PFSK-1 (cell line): ENCODE data around the gene SFT2D1.

Source experiments
- FOXP2 ChIP-seq: optimal IDR thresholded peaks from 2 replicates; pipeline ENCODE3; 2011; ENCODE audit warnings: borderline replicate concordance, control low read depth, inconsistent platforms; ENCODE audit not compliant: insufficient read depth; ENCODE audit errors: extremely low read length, extremely low read depth
- POLR2AphosphoS5 ChIP-seq: IDR thresholded peaks from 2 replicates; pipeline ENCODE4 v1.6.1; 2012; ENCODE audit warnings: low read depth, mild to moderate bottlenecking, control low read depth, low read length, moderate library complexity
- SIN3A ChIP-seq: IDR thresholded peaks from 2 replicates; pipeline ENCODE4 v1.6.1; 2012; ENCODE audit warnings: mild to moderate bottlenecking, low read length, moderate library complexity, borderline replicate concordance; ENCODE audit not compliant: insufficient read depth
- TAF1 ChIP-seq: IDR thresholded peaks from 2 replicates; pipeline ENCODE4 v1.6.1; 2012; ENCODE audit warnings: low read length, control low read depth, borderline replicate concordance; ENCODE audit not compliant: insufficient read depth
- TF ChIP-seq, protein P1 (sequence below), 2 experiments: IDR thresholded peaks; 2 replicates each; pipeline versions ENCODE4 v1.6.1 to v1.8.0; 2011 to 2012; ENCODE audit warnings: low read depth in 2 of 2, low read length in 2 of 2, control low read depth in 1 of 2, inconsistent platforms in 1 of 2, mild to moderate bottlenecking in 1 of 2, moderate library complexity in 1 of 2; ENCODE audit not compliant: insufficient read depth in 1 of 2

Gene SFT2D1

DNA sequence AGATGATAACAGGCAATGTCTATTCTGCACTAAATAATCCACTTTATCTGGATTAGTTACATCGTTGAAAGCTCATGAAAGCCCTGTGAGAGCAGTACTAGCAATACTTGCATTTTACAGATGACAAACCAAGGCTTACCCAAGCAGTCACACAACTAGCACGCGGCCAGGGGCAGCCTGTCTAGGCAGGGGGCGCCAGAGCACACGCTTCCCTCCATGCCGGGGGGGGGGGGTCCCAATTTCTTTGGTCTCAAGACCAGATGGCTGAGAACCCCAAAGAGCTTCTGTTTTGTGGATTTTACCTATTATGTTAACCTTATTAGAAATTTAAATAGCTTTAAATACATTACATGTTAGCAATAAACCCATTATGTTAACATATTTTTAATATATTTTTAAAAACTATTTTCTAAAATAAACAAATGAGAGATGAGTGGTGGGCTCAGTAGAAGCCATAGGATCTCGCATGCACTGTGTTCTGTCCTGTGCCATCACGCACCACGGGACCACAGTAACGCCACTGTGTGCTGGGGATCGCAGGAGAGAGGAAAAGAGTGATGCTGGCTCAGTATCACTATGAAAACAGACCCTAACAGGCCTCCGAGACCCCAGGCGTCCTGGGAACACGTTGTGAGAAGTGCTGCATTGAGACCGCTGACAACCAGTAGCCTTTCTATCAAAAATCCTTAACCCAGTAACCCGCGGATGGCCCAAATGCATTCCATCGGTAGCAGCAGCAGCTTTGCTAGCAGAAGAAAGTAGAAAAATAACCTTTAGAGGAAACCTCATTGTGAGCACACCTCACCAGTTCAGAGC lies 28.9 kb downstream of the SFT2D1 start:
- TF ChIP-seq POLR2AphosphoS5 (no peak), SIN3A (no peak), FOXP2 (no peak), TAF1 (no peak)
- TF ChIP-seq, protein P1, sequence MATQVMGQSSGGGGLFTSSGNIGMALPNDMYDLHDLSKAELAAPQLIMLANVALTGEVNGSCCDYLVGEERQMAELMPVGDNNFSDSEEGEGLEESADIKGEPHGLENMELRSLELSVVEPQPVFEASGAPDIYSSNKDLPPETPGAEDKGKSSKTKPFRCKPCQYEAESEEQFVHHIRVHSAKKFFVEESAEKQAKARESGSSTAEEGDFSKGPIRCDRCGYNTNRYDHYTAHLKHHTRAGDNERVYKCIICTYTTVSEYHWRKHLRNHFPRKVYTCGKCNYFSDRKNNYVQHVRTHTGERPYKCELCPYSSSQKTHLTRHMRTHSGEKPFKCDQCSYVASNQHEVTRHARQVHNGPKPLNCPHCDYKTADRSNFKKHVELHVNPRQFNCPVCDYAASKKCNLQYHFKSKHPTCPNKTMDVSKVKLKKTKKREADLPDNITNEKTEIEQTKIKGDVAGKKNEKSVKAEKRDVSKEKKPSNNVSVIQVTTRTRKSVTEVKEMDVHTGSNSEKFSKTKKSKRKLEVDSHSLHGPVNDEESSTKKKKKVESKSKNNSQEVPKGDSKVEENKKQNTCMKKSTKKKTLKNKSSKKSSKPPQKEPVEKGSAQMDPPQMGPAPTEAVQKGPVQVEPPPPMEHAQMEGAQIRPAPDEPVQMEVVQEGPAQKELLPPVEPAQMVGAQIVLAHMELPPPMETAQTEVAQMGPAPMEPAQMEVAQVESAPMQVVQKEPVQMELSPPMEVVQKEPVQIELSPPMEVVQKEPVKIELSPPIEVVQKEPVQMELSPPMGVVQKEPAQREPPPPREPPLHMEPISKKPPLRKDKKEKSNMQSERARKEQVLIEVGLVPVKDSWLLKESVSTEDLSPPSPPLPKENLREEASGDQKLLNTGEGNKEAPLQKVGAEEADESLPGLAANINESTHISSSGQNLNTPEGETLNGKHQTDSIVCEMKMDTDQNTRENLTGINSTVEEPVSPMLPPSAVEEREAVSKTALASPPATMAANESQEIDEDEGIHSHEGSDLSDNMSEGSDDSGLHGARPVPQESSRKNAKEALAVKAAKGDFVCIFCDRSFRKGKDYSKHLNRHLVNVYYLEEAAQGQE (IDR thresholded peaks at IDR 0.05; ENCODE audit: insufficient read depth in 1 of 2, low read depth in 2 of 2, low read length in 2 of 2), result no peak

DNA sequence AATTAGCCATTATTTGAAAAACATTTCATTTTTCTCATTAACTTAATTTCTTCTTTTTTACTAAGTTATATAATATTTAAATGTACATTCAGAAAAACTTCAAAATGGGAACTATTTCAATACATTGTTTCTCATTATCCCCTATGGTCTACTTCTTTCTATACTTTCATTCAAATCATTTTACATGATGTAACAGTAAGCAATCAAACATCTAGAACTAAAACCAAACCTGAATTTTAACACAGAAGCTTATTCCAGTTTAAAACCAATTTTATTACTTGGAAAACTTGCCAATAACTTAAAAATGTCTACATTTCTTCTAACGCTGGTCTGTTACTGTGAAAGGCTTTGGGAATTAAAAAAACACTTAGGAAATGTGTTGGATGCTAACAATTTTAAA lies 29.5 kb downstream of the SFT2D1 start:
- TF ChIP-seq SIN3A, result no peak
- TF ChIP-seq, protein P1 (IDR thresholded peaks at IDR 0.05; ENCODE audit: insufficient read depth in 1 of 2, low read depth in 2 of 2, low read length in 2 of 2), result no peak
- no peak for TF ChIP-seq TAF1
- no peak for TF ChIP-seq POLR2AphosphoS5
- no peak for TF ChIP-seq FOXP2

DNA sequence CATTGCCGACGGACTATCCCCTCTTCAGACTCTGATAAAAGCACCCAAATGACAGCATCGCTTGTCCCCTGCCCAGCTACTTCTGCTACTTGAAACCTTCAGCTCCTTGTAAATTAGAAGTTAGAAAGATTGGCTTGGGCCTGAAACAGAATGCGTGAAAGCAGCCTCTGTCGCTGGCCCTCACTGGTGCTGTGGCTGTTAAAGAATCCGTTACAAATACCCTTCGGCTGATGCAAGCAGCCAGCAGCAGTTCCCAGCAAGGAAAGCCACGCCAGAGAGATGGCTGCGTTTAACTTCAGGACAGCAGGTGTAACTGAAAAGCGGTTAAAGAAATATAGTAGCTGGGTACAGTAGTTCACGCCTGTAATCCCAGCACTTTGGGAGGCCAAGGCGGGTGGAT lies 31.7 kb downstream of the SFT2D1 start:
- TF ChIP-seq TAF1 (no peak), FOXP2 (no peak), POLR2AphosphoS5 (no peak), SIN3A (no peak)
- TF ChIP-seq, protein P1 (IDR thresholded peaks at IDR 0.05; ENCODE audit: insufficient read depth in 1 of 2, low read depth in 2 of 2, low read length in 2 of 2), result no peak

DNA sequence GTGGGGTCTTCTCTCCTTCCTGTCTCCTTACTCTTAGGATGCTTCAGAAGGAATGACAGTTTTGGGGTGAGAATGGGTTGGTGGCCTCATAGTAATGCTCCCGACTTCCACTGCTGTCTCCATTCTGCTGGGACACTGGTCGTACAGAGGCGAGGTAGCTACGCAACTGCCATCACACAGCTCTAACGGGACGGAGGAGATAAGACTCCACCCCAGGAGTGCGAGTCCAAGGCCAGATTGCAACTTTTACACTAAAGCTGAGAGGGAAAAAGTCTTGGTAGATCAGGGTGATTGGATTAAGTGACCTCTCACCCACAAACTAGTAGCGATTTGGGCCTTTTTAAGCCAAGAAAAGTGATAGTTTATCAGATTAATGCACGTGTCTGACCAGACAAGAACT lies 32.4 kb downstream of the SFT2D1 start:
- TF ChIP-seq FOXP2 (no peak), SIN3A (no peak), POLR2AphosphoS5 (no peak), TAF1 (no peak)
- TF ChIP-seq, protein P1 (IDR thresholded peaks at IDR 0.05; ENCODE audit: insufficient read depth in 1 of 2, low read depth in 2 of 2, low read length in 2 of 2), result no peak
